HG03439 (cell line): Measurements from ENCODE around the gene ARHGAP42.
A peak's percentile ranks its signal among the peaks of the same experiment; 100 is the strongest.
"Not testable (repeated sequence)": the region's sequence is repeated elsewhere in the genome, so short reads cannot be mapped to it uniquely, and the experiment has no call there.

ENCODE experiments used
- ATAC-seq: cut with Tn5 transposase; IDR thresholded peaks from one replicate; pipeline ENCODE4 v1.9.1; 2021; ENCODE audit warnings: mild to moderate bottlenecking, moderate library complexity; ENCODE audit not compliant: unreplicated experiment

The ARHGAP42 gene

DNA sequence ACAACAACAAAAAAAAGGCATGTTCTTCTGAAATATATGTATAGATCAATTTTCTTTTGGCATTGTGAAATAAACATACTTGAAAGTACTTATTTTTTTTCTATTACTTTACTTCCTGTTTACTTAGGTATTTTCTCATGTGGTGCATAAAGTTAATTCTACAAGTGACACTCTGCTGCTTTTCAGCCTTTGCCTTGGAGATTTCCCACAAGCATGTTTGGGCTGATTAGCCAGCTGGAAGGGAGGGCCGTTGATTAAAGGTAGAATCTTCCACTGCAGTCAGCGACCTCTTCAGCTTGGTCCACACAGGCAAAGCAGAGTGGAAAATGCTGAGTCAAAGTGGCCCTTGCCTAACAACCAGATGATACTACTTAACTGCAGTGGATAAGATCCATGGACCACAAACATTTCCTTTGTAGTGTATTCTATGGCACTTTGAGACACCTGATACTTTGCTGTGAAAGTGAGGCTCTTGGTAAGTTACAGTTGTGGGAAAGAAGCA lies 176.0 kb downstream of the ARHGAP42 start:
- peak; percentile 80 for ATAC-seq

- no peak for ATAC-seq
Measured at GRCh38 chr11:100865443-100866065, 178.5 kb downstream of the ARHGAP42 start.

DNA sequence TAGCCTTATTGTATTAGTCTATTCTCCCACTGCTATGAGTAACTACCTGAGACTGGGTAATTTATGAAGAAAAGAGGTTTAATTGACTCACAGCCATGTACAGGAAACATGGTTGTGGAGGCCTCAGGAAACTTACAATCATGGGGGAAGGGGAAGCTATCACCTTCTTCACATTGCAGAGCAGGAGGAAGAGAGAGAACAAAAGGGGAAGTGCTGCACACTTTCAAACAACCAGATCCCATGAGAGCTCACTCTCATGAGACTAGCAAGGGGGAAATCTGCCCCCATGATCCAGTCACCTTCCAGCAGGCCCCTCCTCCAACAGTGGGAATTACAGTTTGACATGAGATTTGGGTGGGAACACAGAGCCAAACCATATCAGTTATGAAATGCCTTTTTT lies 179.4 kb downstream of the ARHGAP42 start:
- no peak for ATAC-seq

- no peak for ATAC-seq
Measured at GRCh38 chr11:100867606-100868005, 180.5 kb downstream of the ARHGAP42 start.

DNA sequence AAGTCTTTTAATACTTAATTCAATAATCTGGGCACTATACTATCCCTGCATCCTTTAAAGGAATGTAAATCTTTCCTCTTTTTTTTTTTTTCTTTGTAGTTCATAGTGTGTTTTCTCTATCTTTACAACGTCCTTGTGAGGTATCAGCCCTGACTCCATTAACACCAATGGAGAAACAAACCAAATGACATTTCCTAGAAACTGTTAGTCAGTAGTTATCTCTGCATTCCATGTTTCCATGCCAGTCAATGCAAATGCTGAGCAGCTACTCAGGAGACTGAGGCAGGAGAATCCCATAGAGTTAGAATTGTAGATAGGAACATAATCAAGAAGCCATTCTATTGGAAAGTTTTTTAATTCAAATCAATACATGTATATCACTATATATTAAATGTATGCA lies 182.2 kb downstream of the ARHGAP42 start:
- ATAC-seq, result no peak

- no peak for ATAC-seq
Measured at GRCh38 chr11:100870138-100870537, 183.1 kb downstream of the ARHGAP42 start.

DNA sequence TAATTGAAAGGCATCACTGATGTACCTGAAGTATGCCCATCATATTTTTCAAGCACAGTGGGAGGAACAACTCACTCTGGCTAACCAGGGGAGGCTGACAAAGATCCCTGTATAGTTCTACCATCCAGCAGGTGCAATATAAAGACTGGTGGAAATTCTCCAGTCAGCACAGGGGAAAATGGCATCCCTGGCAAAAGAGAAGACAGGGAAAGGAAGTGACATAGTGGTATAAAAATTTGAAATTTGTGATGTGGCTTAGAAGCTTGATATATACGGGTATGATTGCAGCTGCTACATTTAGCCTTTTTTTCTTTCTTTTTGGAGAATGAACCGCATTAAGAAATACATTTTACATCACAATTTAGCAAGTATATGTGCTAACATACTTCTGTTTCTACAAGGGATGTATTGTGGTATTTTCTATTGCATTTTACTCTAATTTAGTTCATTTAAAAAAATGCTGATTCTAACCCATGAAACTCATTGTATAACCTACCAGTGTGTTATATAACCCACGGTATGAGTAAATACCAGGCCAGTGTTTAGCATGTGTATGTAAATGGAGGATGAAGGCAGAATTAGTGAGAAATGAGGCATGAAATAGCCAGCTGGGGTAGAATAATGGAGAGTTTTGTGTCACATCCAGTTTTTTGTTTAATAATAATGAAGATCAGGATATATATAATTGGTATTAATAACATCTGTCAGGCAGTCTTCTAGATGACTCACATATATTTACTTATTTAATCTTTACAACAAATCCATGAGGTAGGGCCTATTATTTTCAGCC lies 186.1 kb downstream of the ARHGAP42 start:
- no peak for ATAC-seq

GRCh38 chr11:100874203-100874602 lies 187.1 kb downstream of the ARHGAP42 start:
- ATAC-seq, result no peak

- no peak for ATAC-seq
Measured at GRCh38 chr11:100875521-100875869, 188.4 kb downstream of the ARHGAP42 start.

DNA sequence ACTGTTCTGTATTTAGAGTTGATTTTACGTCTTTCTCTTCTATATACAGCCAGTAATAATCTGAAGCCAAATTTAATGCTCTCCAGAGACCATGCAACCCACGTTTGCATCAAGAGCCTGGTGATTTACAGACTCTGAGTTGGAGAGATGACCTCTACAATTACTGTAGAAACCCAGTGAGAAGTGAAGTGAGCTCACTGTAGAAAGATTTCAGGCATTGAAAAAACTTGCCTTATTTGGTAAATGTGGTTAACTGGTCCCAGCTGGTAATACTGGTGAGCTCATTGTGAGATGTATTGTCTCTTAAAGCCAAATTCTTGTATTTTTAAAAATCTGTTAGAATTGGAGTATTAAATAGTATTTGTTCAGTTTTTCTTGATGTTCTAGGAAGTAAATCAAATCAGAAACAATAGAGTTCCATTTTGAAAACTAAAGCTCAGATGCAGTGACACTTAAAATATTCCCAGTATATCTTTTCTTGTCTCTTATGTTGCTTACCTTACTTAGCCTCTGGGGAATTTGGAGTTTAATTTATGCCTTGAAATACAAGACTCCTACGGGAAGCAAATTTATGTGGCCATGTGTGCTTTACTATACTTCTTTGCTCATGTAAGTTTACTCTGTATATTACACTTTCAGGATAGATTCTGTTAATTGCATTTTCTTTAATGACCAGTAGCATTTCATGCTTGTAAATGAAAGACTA lies 189.9 kb downstream of the ARHGAP42 start:
- peak; percentile 96 for ATAC-seq

DNA sequence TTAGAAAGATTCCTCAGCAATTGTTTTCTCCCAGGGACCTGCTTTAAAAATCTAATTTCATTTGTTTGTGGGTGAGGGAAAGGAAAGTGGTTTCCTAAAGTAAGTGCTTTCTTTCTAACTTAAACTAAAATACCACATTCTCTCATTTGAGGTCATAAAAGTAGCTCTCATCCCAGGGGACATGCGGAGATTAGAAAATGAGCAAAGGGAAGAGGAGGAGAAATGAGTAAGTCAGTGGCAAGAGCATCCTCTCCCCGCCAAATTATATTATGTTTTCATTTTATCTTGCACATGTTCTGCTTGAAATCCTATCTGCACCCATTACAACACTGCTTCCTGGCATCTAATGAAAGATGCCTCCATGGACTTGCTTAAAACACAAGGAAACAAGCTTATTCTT lies 191.4 kb downstream of the ARHGAP42 start:
- ATAC-seq, result no peak

- no peak for ATAC-seq
Measured at GRCh38 chr11:100882957-100883356, 195.9 kb downstream of the ARHGAP42 start.

GRCh38 chr11:100883830-100884229 lies 196.7 kb downstream of the ARHGAP42 start:
- no peak for ATAC-seq

DNA sequence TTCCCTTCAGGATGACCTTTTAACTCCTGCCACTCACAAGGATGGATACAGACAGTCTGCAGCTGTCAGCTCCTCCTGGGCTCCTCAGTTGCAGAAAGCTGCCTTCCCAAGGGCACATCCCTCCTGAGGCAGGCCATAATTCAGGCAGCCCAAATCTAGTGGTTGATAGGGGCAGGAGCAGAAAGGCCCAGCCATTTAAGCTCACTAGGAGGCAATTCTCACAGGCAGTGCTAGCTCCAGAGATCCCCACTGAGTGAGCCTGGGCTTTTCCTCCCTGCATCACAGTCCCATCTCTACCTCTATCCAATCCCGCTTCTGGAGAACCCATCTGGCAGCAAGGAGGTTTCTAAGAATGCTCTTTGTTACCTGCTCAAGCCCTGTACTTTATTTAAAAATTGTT lies 200.6 kb downstream of the ARHGAP42 start:
- no peak for ATAC-seq

DNA sequence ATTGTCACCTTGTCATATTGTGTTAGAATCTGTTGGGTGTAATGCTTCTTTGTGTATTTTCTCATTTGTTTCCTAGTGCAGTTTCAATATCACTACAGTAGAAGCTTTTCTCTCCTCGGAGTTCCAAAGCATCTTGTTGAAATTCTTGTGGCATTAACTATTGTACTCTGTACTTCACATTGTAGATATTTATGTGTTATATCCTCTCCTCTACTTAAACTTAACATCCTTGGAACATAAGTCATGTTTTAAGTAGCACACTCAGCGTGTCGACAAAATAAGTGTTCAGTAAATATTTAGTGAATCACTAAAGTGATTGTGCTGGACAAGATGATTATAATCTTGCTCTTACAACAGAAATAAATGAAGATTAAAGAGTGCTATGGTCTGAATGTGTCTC lies 201.7 kb downstream of the ARHGAP42 start:
- ATAC-seq, result no peak

GRCh38 chr11:100889758-100890157 lies 202.7 kb downstream of the ARHGAP42 start:
- no peak for ATAC-seq

DNA sequence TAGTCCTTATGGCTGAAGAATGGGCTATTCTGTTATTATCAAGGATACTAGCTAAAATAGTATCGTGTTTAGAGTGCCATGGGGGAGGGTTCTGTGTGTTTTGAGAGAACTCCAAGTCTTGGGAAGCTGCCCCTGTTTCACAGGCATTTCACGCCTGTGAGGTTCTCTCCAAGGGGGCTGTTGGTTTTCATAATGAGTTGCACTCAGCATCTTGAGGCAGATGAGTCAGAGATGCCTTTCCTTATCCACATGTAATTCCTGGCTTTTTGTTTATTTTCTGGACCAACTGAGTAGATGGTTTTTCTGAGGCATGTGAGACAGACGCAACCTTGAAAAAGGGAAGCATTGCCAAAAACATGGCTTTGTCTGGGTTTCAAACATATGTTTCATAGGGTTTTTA lies 203.7 kb downstream of the ARHGAP42 start:
- no peak for ATAC-seq

GRCh38 chr11:100892886-100893285 lies 205.8 kb downstream of the ARHGAP42 start:
- ATAC-seq, result no peak

DNA sequence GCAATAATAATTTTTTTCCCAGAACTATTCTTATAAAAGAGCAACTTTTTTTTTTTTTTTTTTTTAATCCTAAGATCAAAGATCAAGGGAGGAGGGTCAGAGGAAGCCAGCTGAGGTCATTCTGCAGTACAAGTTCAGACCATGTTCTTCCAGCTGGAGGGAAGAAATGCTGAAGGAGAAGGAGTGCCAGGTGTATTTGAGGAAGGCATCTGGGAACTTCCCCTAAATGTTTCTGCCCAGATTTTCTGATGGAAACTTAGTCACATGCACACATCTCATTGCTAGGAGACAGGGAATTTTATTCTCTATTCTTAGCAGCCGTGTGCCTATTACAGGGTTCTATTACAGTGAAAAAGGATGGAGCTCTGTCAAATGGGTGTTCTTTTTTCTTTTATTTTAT lies 208.4 kb downstream of the ARHGAP42 start:
- ATAC-seq, result no peak

GRCh38 chr11:100895976-100896375 lies 208.9 kb downstream of the ARHGAP42 start:
- ATAC-seq, result not testable (repeated sequence)

GRCh38 chr11:100901471-100901870 lies 214.4 kb downstream of the ARHGAP42 start:
- ATAC-seq, result not testable (repeated sequence)
